ENCODE measurements around the gene SIPA1L3.

Gene SIPA1L3

GRCh38 chr19:38003438-38004185 lies 96.6 kb downstream of the SIPA1L3 start:
- peak; percentile 92 for DNase-seq

DNA sequence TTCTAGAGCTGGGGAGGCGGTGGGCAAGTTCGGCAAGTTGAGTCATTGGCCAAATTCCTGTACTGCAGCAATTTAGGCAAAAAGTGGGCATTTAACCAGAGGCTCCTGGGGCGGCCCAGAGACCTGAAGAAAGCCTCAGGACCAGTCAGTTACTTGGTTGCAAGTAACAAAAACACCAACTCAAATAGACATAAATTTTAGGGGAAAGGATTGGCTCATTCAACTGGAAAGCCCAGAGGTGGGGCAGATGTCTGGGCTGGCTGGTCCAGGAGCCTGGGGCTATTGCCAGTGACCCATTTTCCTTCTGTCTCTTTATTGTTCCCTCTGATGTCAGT lies 97.1 kb downstream of the SIPA1L3 start:
- no peak for DNase-seq

GRCh38 chr19:38004521-38005223 lies 97.7 kb downstream of the SIPA1L3 start:
- peak; percentile 61 for DNase-seq

- no peak for DNase-seq
Measured at GRCh38 chr19:38005224-38005614, 98.2 kb downstream of the SIPA1L3 start.

- no peak for DNase-seq
Measured at GRCh38 chr19:38006361-38007045, 99.5 kb downstream of the SIPA1L3 start.

DNA sequence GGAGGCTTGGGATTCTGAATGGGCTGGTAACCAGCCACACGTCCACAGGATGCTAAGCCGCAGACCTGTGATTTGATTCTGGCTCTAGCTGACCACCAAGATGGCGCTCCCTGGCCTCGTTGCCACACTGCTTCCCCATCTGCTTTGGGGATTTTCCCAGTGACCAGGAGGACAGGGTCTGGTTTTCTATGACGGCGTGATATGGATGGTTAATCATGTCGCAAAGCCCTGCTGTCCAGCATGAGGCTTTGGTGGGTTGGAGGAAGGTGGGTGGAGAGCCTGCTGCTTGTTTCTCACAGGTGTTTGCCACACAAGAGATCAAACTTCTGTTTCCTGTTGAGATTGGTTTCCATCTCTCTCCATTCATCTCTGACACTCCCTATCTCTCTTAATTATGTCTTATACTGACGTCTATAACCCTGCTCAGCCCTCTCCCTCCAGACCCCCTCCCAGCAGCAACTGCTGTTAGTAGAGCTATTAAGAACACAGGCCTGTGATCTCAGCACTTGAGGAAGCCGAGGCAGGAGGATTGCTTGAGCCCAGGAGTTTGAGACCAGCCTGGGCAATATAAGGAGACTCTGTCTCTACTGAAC lies 102.7 kb downstream of the SIPA1L3 start:
- no peak for DNase-seq

DNA sequence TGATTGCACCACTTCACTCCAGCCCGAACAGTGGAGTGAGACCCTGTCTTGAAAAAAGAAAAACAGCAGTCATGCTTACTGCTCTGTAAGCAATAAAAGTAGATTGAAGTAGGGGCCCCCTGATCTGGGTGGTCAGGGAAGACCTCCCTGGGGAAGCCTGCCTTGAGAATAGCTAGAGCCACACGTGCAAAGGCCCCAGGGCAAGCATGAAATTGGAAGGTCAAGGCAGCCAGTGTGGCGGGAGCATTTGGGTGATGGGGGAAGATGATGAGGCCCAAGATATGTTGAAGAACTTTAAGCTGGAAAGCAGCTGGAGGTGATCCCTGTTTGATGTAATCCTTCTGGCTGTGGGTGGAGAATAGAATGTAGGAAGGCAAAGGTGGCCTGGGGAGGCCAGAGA lies 104.4 kb downstream of the SIPA1L3 start:
- no peak for DNase-seq

GRCh38 chr19:38012290-38012689 lies 105.3 kb downstream of the SIPA1L3 start:
- DNase-seq = no peak

DNA sequence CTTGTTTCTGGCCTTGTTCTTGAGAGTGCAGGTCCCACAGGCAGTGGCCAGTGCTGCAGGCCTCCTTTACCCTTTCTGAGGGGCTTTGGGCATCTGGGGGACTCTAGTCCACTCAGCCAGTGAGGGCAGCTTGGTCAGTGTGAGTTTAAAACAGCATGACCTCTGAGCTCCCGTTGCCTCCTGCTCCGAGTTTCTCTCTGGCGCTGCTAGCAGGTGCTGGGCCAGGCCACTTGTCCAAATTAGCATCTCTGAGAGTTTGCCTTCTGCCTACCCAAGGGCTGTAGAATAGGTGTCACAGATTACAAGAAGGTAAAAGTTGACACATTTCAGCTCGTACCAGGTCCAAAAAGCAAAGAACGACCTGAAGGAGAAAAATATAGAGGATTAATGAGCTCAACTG lies 105.9 kb downstream of the SIPA1L3 start:
- no peak for DNase-seq

DNA sequence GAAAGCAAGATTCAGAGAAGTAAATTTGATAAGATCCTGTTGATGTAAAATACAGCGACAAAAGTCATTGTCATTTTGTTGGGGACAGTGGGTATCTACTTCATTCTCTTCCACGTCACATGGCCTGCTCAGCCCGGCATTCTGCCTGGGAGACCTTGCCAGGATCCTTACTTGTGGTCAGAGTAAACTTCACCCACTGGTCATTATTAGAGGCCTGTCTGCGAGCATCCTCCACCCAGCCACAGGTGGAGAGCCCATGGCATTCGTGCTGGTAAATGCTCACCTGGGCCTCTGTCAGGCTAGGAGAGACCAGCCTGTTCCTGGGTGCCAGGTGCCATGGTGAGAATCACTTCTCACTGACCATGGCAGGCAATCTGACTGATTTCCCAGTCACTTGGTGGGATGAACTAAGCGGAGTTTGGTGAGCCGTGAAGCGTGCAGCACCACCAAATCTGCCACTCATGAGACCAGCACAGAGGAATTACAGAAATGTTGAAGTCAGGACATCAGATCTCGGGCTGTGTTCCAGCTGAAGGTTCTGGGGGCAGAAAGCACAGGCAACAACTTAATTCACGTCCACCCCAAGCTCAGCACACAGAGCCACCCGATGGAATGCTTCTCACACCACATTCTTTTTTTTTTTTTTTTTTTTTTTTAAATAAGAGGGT lies 107.0 kb downstream of the SIPA1L3 start:
- DNase-seq = no peak

- no peak for DNase-seq
Measured at GRCh38 chr19:38015216-38015615, 108.2 kb downstream of the SIPA1L3 start.

GRCh38 chr19:38015761-38016160 lies 108.8 kb downstream of the SIPA1L3 start:
- DNase-seq = no peak

- DNase-seq = no peak
Measured at GRCh38 chr19:38017401-38018151, 110.6 kb downstream of the SIPA1L3 start.

DNA sequence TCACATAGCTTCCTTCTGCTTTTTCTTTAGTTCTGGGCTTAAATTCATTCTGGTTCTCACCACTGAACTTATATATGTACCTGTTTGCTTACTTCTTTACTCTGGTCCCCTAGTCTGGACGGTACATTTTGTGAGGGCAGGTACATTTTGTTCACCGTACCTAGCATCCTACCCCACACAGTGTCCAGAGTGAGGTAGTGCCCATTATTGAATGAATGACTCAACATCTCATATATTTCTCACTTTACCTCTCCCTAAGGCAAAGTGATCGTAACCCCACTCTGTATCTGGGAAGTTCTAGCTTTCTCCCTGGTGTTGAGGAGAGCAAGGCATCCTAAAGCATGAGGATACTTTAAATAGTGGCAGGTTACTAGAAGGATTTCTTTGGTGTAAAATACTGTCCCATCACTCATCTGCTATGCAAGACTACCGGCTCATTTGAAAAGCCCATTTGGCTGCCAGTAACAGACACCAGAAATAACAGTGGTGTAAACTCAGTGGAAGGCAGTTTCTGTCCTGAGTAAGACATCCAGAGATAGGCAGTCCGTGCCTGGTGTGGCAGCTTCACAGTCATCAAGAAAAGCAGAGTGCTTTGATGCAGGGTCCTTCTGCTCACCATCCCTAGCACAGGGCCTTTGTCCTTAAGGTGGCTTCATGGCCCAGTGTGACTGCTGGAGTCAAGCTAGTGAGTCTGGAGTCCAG lies 111.8 kb downstream of the SIPA1L3 start:
- DNase-seq = no peak

DNA sequence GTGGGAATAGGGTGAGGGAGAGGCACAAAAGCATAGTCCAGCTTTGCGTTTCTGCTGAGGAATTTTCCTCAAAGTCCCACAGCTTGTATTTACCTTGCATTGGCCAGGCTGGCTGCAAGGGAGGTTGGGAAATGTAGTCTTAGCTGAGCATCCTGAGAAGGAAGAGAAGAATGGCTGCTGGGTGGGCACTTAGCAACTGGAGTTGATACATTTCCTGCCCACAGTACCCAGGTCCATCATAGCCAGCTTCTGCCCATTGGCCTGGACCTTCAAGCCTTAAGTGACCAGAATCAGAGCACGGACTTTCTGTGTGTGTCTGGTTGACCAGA lies 112.4 kb downstream of the SIPA1L3 start:
- DNase-seq = no peak

DNA sequence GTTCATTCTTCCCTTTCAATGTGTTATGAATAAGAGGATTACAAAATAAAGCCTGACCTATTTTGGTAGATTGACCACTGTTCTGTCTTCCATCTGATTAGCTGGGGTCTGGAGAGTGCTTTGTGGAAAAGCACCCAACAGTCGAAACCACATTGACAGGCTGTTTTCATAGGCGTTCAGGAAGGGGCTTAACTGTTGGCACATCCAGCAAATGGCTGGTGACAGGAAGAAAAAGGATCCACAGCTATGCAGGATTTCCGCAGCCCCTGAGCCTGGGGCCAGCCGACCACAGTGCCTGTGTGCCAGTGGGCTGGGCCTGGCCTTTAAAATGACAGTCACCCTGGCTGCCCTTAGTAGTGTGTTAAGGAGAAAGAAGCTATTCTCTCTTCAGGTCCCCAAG lies 113.3 kb downstream of the SIPA1L3 start:
- no peak for DNase-seq

DNA sequence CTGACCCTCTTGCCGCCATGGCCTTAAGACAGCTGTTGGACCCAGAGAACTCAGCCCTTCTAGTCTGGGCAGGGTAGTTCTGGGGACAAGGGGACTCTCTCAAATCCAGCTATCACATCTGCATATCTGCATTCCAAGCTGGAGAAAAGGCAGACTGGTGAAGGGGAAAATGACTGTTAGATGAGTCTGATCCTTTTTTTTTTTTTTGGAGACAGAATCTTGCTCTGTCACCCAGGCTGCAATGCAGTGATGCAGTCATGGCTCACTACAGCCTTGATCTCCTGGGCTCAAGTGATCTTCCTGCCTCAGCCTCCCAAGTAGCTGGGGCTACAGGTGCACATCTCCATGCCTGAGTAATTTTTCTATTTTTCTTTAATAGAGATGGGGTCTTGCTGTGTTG lies 114.3 kb downstream of the SIPA1L3 start:
- no peak for DNase-seq

DNA sequence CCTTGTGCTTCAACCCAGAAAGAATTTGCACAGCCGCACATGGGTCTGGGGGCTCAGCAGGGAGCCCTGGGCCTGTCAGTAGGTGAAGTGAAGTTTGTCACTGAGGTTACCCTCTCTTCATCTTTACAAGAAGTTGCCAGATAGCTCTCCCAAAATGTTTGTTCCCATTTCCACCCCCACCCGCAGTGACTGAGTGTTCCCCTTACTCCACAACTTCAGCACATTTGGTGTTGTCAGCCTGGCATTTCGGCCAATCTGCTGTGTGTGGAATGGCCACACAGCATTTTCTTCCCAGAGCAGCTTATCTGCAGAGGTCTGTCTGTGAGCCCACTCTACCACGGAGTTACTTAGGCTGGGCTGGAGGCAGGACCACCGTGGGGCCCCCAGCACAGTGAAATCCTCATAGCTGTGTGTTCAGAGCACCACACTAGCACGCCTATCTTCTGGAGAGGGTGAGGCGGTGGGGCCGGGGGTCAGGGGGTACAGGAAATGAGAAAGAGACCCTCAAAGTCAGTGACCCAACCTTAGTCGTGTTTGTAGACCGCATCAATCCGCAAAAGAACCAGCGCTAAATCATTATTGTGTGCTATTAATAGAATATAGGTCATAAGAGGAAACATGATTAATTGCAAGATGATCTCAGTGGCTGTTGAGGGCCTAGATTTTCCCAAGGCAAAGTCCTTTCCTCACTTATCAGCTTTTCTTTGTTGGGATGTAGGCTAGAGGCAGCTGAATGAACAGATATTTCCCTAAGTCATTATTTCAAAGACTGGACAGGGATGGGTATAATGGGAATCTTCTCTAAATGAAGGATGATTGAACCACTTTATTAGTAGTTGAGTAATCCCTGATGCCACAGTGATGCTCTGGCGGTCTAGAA lies 116.0 kb downstream of the SIPA1L3 start:
- no peak for DNase-seq

GRCh38 chr19:38023671-38024541 lies 116.9 kb downstream of the SIPA1L3 start:
- DNase-seq = no peak

Measured in DMS53 (cell line).